IgD-negative memory B cell (primary cell): Measurements from ENCODE around the gene CLCA2. TPM values are rescaled to one million over a fixed set of nuclear protein-coding genes. Genes with fewer than 3 reads are reported as not detected.

ENCODE experiments used
- H3K27ac Mint-ChIP-seq, 3 donors: one replicate each; pipeline ENCODE4 v1.8.0; 2020 to 2022; ENCODE audit warnings: mild to moderate bottlenecking in 3 of 3, mixed read lengths in 3 of 3, moderate library complexity in 1 of 3
- H3K27me3 Mint-ChIP-seq: one replicate; pipeline ENCODE4 v1.8.0; 2021; ENCODE audit warnings: mixed read lengths
- H3K36me3 Mint-ChIP-seq: one replicate; pipeline ENCODE4 v1.8.0; 2020; ENCODE audit warnings: mild to moderate bottlenecking, mixed read lengths
- H3K4me1 Mint-ChIP-seq, 3 donors: one replicate each; pipeline ENCODE4 v1.8.0; 2020 to 2022; ENCODE audit warnings: mixed read lengths in 3 of 3, mild to moderate bottlenecking in 1 of 3
- H3K4me3 Mint-ChIP-seq, 4 donors: one replicate each; pipeline ENCODE4 v1.8.0; 2020 to 2022; ENCODE audit warnings: mild to moderate bottlenecking in 4 of 4, mixed read lengths in 4 of 4, moderate library complexity in 3 of 4
- H3K9me3 Mint-ChIP-seq, 3 donors: one replicate each; pipeline ENCODE4 v1.8.0; 2020 to 2021; ENCODE audit warnings: mixed read lengths in 3 of 3, mild to moderate bottlenecking in 1 of 3
- polyA plus RNA-seq: library from polyadenylated mRNA; unstranded; fragments of 300-500 nt; fragmentation: Illumina TruSeq; gene quantifications from one replicate; pipeline ENCODE4 v1.2.3, GENCODE V29; 2021

The CLCA2 gene
- polyA plus RNA-seq, 1 donor from 2014 or later, result not detected

- no peaks in the 10 kb centered on the region for H3K9me3 Mint-ChIP-seq
- no peaks in the 10 kb centered on the region for H3K36me3 Mint-ChIP-seq
- H3K27me3 Mint-ChIP-seq, result peaks cover 5% of the 10 kb centered on the region
- H3K4me1 Mint-ChIP-seq, result peaks cover 0 to 18% (median 2%) of the 10 kb centered on the region in 3 donors
- peak overlapping the region in 2 of 4 donors; percentile 15 to 92 for H3K4me3 Mint-ChIP-seq
- H3K27ac Mint-ChIP-seq, result peak overlapping the region in 1 of 3 donors; percentile 39
Measured at GRCh38 chr1:86503406-86504136, 79.6 kb downstream of the CLCA2 start.

- peak overlapping the region in 2 of 4 donors; percentile 15 to 92 for H3K4me3 Mint-ChIP-seq
- no peaks in the 10 kb centered on the region for H3K9me3 Mint-ChIP-seq
- H3K4me1 Mint-ChIP-seq, result peaks cover 0 to 18% (median 2%) of the 10 kb centered on the region in 3 donors
- no peaks in the 10 kb centered on the region for H3K36me3 Mint-ChIP-seq
- peaks cover 6% of the 10 kb centered on the region for H3K27me3 Mint-ChIP-seq
- no peak overlapping the region for H3K27ac Mint-ChIP-seq
Measured at GRCh38 chr1:86504137-86504479, 80.1 kb downstream of the CLCA2 start.

GRCh38 chr1:86504895-86505563, 81.1 kb downstream of the CLCA2 start:
- peaks cover 6% of the 10 kb centered on the region for H3K27me3 Mint-ChIP-seq
- H3K4me3 Mint-ChIP-seq, result no peak overlapping the region
- no peak overlapping the region for H3K27ac Mint-ChIP-seq

GRCh38 chr1:86505564-86505902, 81.6 kb downstream of the CLCA2 start:
- H3K27ac Mint-ChIP-seq, result no peak overlapping the region
- no peaks in the 10 kb centered on the region for H3K36me3 Mint-ChIP-seq
- peaks cover 0 to 14% (median 2%) of the 10 kb centered on the region in 3 donors for H3K4me1 Mint-ChIP-seq

More at GRCh38 chr1:86504895-86505563, 81.1 kb downstream of the CLCA2 start:
- peaks cover 0 to 2% (median 0%) of the 10 kb centered on the region in 3 donors for H3K9me3 Mint-ChIP-seq
- H3K36me3 Mint-ChIP-seq, result no peaks in the 10 kb centered on the region
- H3K4me1 Mint-ChIP-seq, result peaks cover 0 to 16% (median 2%) of the 10 kb centered on the region in 3 donors

More at GRCh38 chr1:86505564-86505902, 81.6 kb downstream of the CLCA2 start:
- H3K4me3 Mint-ChIP-seq, result no peak overlapping the region
- peaks cover 0 to 2% (median 0%) of the 10 kb centered on the region in 3 donors for H3K9me3 Mint-ChIP-seq
- peaks cover 6% of the 10 kb centered on the region for H3K27me3 Mint-ChIP-seq

Other genes with a start within 250 kb of the CLCA2 start
- gene ODF2L, start 27.8 kb upstream of the CLCA2 start, polyA plus RNA-seq, result 23.1 TPM
- not detected for gene CLCA1, start 44.8 kb downstream of the CLCA2 start, polyA plus RNA-seq
- 0.16 TPM for gene CLCA4, start 122.9 kb downstream of the CLCA2 start, polyA plus RNA-seq